Peyer's patch (tissue), 4 donors: ENCODE results near the gene TECPR2.

ENCODE experiments used
- CTCF ChIP-seq, 6 experiments: fragments of 450-650 bp in 4 of 6; fragments of 200-600 bp in 2 of 6; sonication (generic) in 1 of 6; IDR thresholded peaks; one replicate each; pipeline ENCODE4 v1.5.1; 2017 to 2019; ENCODE audit warnings: antibody characterized with exemption in 6 of 6, mild to moderate bottlenecking in 3 of 6, moderate library complexity in 1 of 6
- POLR2A ChIP-seq, 2 donors: fragments of 450-650 bp; IDR thresholded peaks; one replicate each; pipeline ENCODE4 v1.5.1; 2017; ENCODE audit warnings: antibody characterized with exemption in 2 of 2, mild to moderate bottlenecking in 2 of 2, moderate library complexity in 2 of 2

GRCh38 chr14:102445066-102445465 lies 82.3 kb downstream of the TECPR2 start:
- no peak for TF ChIP-seq CTCF (IDR thresholded peaks at IDR 0.05)
- TF ChIP-seq POLR2A (IDR thresholded peaks at IDR 0.05): no peak
